IPS-18c (cell line): Measurements from ENCODE around the gene MAN1C1.

Experiments
- H3K4me3 ChIP-seq: 2 replicates; pipeline ENCODE4 v1.7.0; 2013; ENCODE audit warnings: low read depth, mild to moderate bottlenecking, low read length, moderate library complexity; ENCODE audit not compliant: insufficient read depth
- H3K9me3 ChIP-seq: one replicate; pipeline ENCODE4 v1.6.1; 2013; ENCODE audit warnings: mild to moderate bottlenecking, low read length, moderate library complexity; ENCODE audit not compliant: control insufficient read depth, insufficient read depth

MAN1C1 gene

DNA sequence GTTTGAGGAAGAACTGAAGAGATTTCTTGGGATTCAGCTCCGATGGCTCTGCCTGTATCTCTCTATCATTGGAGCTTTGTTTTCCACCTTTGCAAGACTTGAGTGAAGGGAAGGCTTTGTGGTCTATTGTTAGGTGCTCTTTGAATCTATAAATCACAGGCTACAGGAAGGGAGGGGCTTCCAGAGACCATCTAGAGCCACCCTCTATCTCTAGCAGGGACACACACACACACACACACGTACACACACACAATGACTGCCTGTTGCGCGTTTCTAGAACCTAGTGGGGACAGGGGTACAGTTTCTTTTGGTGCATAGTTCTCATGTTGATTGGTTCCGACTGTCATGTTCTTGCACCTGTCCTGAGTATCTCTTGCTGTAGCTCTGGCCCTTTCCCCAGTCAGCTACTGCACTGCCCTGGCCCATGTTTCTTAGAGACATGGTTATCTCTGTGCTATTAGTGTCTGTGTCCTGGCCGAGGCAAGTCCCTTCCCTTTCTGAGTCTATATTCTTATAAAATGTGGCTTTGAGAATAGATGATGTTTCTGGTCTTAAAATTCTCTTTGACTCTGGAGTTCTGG is 60.7 kb downstream of the MAN1C1 start:
- Histone ChIP-seq H3K4me3 (no peak overlapping the region), H3K9me3 (no peaks in the 10 kb centered on the region)

DNA sequence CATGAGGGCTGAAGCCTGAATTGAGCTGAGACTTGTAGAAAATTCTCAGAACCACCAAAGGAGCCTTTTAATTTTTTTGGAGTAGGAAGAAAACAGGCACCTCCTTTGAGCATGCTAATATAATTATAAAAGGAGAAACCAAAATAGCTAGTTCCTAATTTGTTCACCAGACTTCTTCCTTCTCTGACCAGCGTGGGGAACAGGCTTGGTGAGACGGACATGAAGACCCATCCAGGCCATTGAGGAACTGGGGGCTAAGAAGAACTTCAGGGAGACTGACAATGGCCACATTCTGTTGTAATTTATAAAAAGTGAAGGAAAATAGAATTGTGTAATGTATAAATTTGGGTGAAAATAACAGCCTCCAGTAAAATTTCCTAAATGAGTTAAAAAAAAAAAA is 62.6 kb downstream of the MAN1C1 start:
- no peak overlapping the region for H3K4me3 ChIP-seq
- no peaks in the 10 kb centered on the region for H3K9me3 ChIP-seq

DNA sequence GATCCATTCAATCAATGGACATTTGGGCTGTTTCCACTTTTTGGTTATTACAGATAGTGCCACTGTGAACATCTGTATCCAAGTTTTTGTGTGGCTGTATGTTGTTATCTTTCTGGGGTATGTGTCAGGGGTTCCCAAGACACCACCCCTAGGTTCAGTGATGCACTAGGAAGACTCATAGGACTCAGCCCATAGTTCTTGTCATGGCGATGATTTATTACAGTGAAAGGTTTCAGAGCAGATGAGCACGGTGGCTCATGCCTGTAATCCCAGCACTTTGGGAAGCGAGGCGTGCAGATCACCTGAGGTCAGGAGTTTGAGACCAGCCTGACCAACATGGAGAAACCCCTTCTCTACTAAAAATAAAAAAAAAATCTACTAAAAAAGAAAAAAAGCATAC is 64.1 kb downstream of the MAN1C1 start:
- Histone ChIP-seq H3K4me3 (no peak overlapping the region), H3K9me3 (no peaks in the 10 kb centered on the region)

DNA sequence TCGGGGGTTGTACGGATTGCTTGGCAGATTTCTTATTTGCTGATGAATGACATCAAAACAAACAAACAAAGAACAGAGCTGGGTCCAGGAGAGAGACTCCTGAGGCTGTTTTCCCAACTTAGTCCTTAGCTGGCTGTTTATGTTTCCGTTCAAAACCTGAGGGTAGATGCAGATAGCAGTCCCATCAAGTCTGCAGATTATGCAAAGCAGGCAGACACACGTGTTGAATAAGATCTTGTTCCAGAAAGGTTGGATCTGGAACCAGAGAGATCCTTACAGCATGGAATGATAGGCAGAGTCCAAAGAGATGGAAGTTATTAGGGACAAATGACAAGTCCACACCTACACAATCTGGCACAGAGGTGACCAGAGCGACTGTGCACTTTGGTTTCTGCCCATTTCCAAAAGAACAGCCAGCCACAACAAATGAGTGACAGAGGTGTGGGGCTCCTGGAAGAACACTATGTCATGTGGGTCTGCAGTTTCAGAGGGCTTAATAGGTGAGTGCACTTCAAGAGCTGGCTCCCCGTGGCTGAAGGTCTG is 65.5 kb downstream of the MAN1C1 start:
- Histone ChIP-seq H3K4me3 (no peak overlapping the region), H3K9me3 (no peaks in the 10 kb centered on the region)

DNA sequence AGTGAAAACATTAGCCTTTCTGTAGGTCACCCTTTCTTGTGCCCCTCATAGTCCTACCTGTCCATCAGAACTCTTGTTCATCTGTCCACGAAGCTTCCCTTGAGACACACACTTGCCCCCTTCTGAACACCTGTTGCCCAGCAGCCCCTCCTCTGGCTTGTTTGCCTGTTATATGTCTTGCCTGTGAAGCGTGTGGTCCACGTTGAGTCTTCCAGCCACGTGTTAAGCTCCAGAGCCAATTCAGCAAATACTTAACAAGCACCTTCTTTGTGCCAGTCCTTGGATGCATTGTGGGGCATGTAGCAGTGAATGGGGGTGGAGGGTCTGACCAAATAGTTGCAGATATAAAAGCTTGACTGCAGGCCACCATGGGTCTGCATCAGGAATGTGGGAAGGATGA is 66.6 kb downstream of the MAN1C1 start:
- no peak overlapping the region for H3K4me3 ChIP-seq
- no peaks in the 10 kb centered on the region for H3K9me3 ChIP-seq

DNA sequence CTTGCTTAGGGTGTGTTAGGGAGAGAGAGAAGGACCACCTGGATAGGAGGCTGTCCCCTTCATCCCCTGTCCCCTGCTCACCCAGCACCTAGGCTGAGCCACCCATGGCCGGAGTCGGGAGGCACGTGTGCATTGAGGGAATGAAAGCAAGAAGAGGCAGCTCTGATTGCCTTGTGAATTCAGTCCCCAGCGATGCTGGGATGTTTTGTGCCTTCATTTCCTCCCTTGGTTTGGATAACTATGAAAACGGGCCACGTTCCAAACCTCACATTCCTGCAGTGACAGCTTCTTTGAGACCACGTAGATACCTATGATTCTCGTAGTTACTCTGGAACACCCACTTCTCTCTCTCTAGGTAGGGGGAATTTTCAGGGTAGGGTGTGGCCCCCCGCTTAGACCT is 67.1 kb downstream of the MAN1C1 start:
- Histone ChIP-seq H3K4me3 (no peak overlapping the region), H3K9me3 (no peaks in the 10 kb centered on the region)

DNA sequence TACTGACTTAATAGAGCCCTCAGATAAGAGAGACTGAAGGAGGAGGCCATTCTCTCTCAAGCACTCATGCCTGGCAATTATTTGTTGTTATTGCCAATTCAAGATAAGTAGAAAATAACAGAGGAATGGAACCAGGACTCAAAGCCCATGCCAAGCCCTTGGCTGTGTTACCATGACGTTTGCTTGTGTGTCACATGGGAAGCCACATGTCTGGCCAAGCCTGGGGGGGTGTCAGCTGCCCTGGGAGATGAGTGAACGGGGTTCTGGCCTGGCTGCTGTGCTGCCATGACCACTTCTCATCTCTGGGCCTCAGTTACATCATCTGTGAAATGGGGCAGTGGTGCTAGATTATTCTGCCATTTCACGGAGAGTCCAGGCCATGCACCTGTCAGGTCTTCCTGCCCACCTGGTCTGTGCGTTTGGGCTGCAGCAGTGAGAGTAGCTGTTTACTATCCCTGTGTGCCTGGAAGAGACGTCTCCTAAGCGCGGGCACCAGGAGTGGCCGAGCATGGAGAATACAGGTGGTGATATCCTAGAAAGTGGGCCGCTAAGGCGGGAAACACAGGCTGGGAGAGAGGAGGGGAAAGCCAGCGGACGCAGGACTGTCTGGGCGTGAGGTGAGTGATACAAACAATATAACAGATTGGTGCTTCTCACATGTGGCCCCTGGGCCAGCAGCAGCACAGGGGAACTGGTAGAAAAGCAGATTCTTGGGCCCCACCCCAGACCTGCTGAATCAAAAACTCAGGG is 67.8 kb downstream of the MAN1C1 start:
- no peaks in the 10 kb centered on the region for H3K9me3 ChIP-seq
- no peak overlapping the region for H3K4me3 ChIP-seq

DNA sequence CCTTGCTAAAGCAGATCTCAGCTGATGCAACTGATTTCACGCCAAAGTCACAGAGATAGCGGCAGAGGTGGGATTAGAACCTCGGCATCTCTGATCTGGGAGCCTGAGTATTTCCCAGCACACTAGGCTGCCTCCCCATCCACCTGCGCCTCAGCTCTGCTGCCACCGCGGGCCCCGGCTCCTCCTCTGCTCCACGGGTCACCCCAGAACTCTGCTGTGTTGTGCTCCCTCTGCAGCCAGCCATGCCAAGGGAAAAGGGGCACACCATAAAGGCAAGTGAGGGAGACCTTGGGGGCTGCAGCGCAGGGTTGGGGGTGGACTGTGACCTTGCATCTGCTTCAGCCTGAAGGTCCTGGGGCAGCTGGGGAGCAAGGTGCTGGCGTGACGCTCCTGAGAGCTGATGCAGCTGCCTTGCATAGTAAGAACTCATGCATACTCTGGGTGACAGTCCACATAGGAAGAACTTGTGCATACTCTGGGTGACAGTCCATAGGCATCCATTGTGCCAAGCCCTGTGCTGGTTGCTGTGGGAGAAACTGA is 68.7 kb downstream of the MAN1C1 start:
- H3K9me3 ChIP-seq = no peaks in the 10 kb centered on the region
- H3K4me3 ChIP-seq = no peak overlapping the region

DNA sequence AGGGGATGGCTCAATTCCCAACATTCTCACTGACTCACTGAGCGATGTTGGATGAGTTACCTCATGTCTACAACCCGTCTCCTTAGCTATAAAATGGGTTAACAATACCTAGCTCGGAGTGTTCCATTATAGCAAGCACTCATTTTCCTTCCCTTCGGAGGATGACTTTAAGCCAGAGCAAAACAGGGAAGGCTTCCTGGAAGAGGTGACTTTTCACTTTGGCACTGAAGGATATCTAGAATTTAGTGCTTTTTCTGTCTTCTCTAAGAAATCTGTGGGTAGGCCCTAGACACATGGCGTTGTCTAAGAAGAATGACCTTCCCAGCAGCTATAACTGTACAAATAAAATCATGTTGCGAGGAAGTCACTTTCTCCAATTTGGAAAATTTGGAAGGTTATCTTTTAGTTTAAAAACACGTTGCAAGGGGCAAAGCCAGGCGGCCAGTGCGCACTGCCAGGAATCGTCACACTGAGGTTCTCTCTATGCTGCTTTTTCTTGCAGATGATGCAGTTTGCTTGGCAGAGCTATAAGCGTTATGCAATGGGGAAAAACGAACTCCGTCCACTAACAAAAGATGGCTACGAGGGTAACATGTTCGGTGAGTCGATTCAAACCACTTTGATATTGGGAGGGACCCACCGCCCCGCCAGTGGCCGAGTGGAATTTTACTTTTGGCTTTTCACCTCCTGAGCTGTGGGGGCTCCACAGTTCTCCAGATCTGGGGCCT is 69.5 kb downstream of the MAN1C1 start:
- Histone ChIP-seq H3K4me3 (no peak overlapping the region), H3K9me3 (no peaks in the 10 kb centered on the region)

DNA sequence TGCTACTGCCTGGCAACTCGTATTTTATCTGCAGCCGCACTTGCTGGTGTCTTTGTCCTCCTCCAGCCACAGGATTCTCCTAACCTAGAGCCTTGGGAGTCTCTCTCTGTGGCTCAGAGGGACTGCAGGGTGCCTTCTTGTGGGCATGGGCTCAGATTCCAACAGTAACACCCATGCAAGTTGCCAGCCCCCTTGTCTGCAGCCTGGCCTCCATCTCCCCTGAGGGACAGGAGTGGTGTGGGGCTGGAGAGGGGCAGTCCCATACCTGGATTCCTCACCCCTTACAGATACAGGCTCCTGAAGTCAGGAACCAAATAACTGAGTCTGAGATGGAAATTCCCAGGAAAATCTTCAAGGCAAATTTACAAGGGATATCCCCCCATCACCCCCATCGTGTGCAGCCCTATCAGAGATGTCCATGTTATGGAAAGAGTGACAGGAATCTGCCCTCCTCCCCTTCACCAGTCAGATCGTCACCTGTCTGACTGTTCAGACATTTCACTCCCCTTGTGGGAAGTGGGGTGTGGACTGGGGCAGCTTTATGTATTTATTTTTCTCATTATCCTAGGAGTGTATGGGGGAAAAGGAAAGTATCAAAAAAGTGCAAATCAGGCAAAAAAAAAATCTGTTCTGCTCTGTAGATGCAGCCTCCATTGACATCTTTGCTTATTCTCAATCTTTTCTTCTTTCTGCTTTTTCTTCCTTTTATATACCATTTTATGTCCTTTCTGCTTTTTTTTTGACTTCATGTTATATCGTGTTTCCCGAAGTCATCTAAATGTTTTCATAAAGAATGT is 70.8 kb downstream of the MAN1C1 start:
- Histone ChIP-seq H3K9me3 (no peaks in the 10 kb centered on the region), H3K4me3 (no peak overlapping the region)

DNA sequence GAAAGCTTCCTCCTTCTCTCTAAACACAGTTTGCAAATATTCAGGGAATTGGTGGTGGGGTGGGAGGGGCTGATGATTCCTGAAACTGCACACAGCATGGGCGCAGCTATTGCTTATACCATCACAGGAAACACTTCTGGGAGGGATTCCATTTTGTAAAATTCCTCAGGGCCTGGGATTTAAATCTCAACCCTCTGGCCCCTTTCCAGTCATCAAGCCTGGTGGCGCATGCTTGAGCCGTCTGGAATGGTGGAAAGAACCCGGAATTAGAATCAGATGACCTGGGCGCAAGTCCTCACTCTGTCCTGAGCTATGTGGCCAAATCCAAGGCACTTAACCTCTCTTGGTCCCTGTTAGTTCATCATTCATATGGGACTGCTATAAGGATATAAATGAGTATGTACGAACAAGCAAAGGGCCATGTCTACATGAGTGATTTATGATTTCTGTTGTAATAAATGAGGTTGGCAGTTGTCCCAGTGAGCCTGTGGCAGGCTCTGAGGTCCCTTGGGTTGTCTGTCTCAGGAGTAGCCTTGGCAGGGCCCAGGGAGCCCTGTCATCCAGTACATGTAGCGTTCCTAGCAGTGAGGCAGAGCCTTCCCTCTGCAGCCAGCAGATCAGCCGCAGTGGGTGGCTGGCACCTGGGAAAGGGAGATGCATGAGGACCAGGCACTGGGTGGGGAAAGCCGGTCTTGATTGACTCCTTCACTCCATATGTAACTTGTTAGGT is 72.0 kb downstream of the MAN1C1 start:
- no peaks in the 10 kb centered on the region for H3K9me3 ChIP-seq
- no peak overlapping the region for H3K4me3 ChIP-seq

DNA sequence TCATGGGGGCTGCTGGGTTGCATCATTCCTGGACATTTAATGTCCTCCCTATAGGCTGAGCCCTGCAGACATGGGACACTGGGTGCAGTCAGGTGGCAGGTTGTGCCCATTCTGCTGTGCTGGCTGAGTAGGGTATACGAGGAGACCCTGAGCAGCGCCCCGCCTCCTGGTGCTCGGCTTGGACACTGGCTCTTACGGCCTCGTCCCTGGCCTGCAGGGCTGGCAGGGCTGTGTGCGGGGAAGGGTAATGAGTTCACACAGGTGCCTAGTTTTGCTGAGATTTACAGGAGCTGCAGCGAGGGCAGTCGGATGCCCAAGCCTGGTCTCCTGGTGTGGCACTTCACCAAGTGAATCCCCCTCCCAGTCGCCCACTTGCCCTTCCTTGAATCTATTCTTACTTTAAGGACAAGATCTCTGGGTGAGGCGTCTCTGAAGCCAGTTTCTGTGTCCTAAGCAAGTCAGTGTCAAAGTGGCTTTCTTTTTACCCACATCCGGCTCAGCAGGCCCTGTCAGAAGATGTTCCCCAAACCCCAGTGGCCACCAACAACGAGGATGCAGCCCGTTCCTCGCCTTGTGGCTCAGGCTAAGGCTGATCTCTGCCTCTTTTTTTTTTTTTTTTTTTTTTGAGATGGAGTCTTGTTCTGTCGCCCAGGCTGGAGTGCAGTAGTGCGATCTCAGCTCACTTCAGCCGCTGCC is 73.2 kb downstream of the MAN1C1 start:
- H3K9me3 ChIP-seq = no peaks in the 10 kb centered on the region
- no peak overlapping the region for H3K4me3 ChIP-seq

DNA sequence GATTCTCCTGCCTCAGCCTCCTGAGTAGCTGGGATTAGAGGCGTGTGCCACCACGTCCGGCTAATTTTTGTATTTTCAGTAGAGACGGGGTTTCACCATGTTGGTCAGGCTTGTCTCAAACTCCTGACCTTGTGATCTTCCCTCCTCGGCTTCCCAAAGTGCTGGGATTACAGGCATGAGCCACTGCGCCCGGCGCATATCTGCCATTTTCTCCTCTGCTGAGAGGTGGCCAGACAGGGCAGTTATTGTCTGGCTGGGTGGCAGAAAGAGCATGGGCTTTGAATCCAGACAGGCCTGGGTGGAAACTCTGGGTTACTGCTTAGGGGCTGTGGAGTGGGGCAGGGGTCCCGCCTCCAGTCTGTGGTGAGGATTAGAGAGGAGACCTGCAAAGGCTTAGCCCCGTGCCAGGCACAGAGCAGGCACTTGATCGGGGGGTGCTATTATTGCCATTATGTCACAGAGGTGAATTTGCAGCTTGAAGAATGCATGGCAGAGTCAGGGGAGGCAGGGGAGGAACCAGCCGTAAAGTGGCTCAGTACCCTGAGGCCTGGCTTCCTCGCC is 73.9 kb downstream of the MAN1C1 start:
- Histone ChIP-seq H3K4me3 (no peak overlapping the region), H3K9me3 (no peaks in the 10 kb centered on the region)

DNA sequence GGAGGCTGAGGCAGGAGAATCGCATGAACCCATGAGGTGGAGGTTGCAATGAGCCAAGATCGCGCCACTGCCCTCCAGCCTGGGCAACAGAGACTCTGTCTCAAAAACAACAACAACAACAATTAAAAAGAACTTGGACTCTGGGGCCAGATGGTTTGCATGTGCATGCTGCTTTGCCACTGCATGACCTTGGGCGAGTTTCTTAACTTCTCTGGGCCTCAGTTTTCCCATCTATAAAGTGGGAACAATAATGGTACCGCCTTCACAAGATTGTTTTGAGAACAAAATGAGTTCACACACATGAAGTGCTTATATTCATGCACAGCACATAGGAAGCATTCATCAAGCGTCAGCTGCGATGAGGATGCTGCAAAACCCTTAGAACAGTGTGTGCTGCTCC is 74.6 kb downstream of the MAN1C1 start:
- no peaks in the 10 kb centered on the region for H3K9me3 ChIP-seq
- no peak overlapping the region for H3K4me3 ChIP-seq

DNA sequence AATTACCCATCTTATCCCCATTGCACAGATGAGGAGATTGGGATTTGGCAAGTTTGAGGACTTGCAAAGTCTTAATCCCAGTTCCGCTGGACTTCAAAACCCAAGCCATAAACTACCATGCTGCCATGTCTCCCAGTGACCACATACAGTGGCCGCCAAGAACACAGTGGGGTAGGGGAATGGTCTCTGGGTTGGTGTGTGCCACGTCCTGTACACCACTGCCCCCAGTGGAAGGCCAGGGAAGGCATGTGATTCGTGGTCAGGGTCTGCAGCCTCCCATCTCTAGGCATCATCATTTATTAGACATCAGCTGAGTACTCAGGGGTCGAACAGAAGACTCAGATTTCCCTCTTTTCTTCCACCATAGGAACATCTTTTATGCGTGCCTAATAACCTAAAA is 76.0 kb downstream of the MAN1C1 start:
- no peak overlapping the region for H3K4me3 ChIP-seq
- no peaks in the 10 kb centered on the region for H3K9me3 ChIP-seq
